GM19099 (cell line): Measurements from ENCODE around the gene PLEKHG2.

ENCODE experiments used
- POLR2A ChIP-seq: IDR thresholded peaks from 3 replicates; pipeline ENCODE4 v1.6.1; 2011; ENCODE audit warnings: low read depth; ENCODE audit not compliant: insufficient read length; ENCODE audit errors: extremely low read depth

The PLEKHG2 gene

GRCh38 chr19:39380521-39381502, 31.7 kb upstream of the PLEKHG2 start:
- TF ChIP-seq POLR2A, result no peak

- no peak for TF ChIP-seq POLR2A
These were observed 30.4 kb upstream of the PLEKHG2 start for GRCh38 chr19:39381910-39382611.

- no peak for TF ChIP-seq POLR2A
These were observed 29.3 kb upstream of the PLEKHG2 start for GRCh38 chr19:39382991-39383828.

GRCh38 chr19:39384839-39385568, 27.5 kb upstream of the PLEKHG2 start:
- TF ChIP-seq POLR2A, result no peak

- peak; percentile 7 for TF ChIP-seq POLR2A
These were observed 26.6 kb upstream of the PLEKHG2 start for GRCh38 chr19:39385629-39386411.

GRCh38 chr19:39386557-39386956, 25.9 kb upstream of the PLEKHG2 start:
- no peak for TF ChIP-seq POLR2A

GRCh38 chr19:39388657-39389056, 23.8 kb upstream of the PLEKHG2 start:
- TF ChIP-seq POLR2A, result no peak

GRCh38 chr19:39389631-39390414, 22.6 kb upstream of the PLEKHG2 start:
- TF ChIP-seq POLR2A, result no peak

GRCh38 chr19:39390451-39390750, 22.1 kb upstream of the PLEKHG2 start:
- no peak for TF ChIP-seq POLR2A

GRCh38 chr19:39390751-39391437, 21.6 kb upstream of the PLEKHG2 start, which contains the start of the genes MED29 and PAF1:
Gene MED29, plus strand, starts transcription at chr19:39391378. Its CDS starts 45 bp downstream, at chr19:39391423.
Gene PAF1, minus strand, starts transcription at chr19:39391106. Its CDS starts 242 bp downstream, at chr19:39390864.
- TF ChIP-seq POLR2A, result peak; percentile 98

- no peak for TF ChIP-seq POLR2A
These were observed 14.8 kb upstream of the PLEKHG2 start for GRCh38 chr19:39397360-39398296.
